H1 (cell line): ENCODE measurements around the gene ENAH. TPM values are rescaled to one million over a fixed set of nuclear protein-coding genes. Genes with fewer than 3 reads are reported as not detected.

ENCODE experiments used
- CTCF ChIA-PET: fragments of 300-600 bp; sonication (Branson Sonifier 250); formaldehyde crosslinking; loops from one replicate; lab custom pipeline; 2021; ENCODE audit not compliant: partially characterized antibody; lab: Charles Lee
- POLR2A ChIA-PET: fragments of 300-600 bp; sonication (Branson Sonifier 250); formaldehyde crosslinking; loops from one replicate; lab custom pipeline; 2021; ENCODE audit warnings: inconsistent platforms; ENCODE audit not compliant: partially characterized antibody; lab: Charles Lee
- DNase-seq, 2 experiments: peaks; one replicate each; pipeline versions ENCODE4 v3.0.0 to v3.0.0-alpha.2; 2010 to 2022; ENCODE audit warnings: low spot score in 2 of 2, low read depth in 1 of 2, mixed read lengths in 1 of 2
- FAIRE-seq: peaks from 2 replicates; lab custom pipeline; 2011; peaks lifted over from hg19 to GRCh38; lab: Jason Lieb, UNC
- H2AFZ ChIP-seq: 2 replicates; pipeline ENCODE4 v1.8.1; 2012; ENCODE audit warnings: low read length, inconsistent platforms
- H2AK5ac ChIP-seq: 2 replicates; pipeline ENCODE4 v1.6.1; 2013; ENCODE audit warnings: low read depth, low read length
- H2BK120ac ChIP-seq: replicated peaks from 2 replicates; pipeline ENCODE3; 2013; ENCODE audit warnings: low read depth, low read length, inconsistent platforms
- H2BK12ac ChIP-seq: 2 replicates; pipeline ENCODE4 v1.6.1; 2013; ENCODE audit warnings: low read depth, low read length
- H2BK15ac ChIP-seq: 2 replicates; pipeline ENCODE4 v1.6.1; 2013; ENCODE audit warnings: low read length
- H2BK20ac ChIP-seq: 2 replicates; pipeline ENCODE4 v1.6.1; 2013; ENCODE audit warnings: low read length
- H2BK5ac ChIP-seq: 2 replicates; pipeline ENCODE4 v1.6.1; 2013; ENCODE audit warnings: low read depth, low read length
- H3K14ac ChIP-seq: 2 replicates; pipeline ENCODE4 v1.6.1; 2013; ENCODE audit warnings: inconsistent platforms; ENCODE audit not compliant: insufficient read length
- H3K18ac ChIP-seq: 2 replicates; pipeline ENCODE4 v1.6.1; 2013; ENCODE audit warnings: low read length; ENCODE audit errors: extremely low read depth
- H3K23ac ChIP-seq: 2 replicates; pipeline ENCODE4 v1.6.1; 2013; ENCODE audit warnings: inconsistent platforms; ENCODE audit not compliant: insufficient read length
- H3K23me2 ChIP-seq: 2 replicates; pipeline ENCODE4 v1.6.1; 2013; ENCODE audit warnings: low read depth, low read length
- H3K27ac ChIP-seq: 2 replicates; pipeline ENCODE4 v1.6.1; 2011; ENCODE audit warnings: low read depth, low read length, inconsistent platforms
- H3K27me3 ChIP-seq, 4 experiments: replicated peaks in 1 of 4; 1 replicate in 1 of 4; 2 replicates in 3 of 4; pipeline versions ENCODE4 v1.6.1 to v1.8.1; 2011 to 2013; ENCODE audit warnings: low read length in 3 of 4, mild to moderate bottlenecking in 3 of 4, inconsistent platforms in 2 of 4, mixed read lengths in 2 of 4, moderate library complexity in 1 of 4; ENCODE audit not compliant: control insufficient read depth in 3 of 4, insufficient read depth in 3 of 4; ENCODE audit errors: extremely low read depth in 1 of 4
- H3K36me3 ChIP-seq, 4 experiments: 2 replicates each; pipeline versions ENCODE4 v1.6.1 to v1.8.1; 2011 to 2013; ENCODE audit warnings: mild to moderate bottlenecking in 4 of 4, low read length in 3 of 4, moderate library complexity in 2 of 4, control low read depth in 1 of 4, inconsistent platforms in 1 of 4; ENCODE audit not compliant: insufficient read depth in 4 of 4, control insufficient read depth in 2 of 4
- H3K4ac ChIP-seq: replicated peaks from 2 replicates; pipeline ENCODE3; 2013; ENCODE audit warnings: low read length, low read depth, mixed read lengths, inconsistent platforms; ENCODE audit not compliant: insufficient read length
- H3K4me1 ChIP-seq, 4 experiments: replicated peaks in 1 of 4; 1 replicate in 1 of 4; 2 replicates in 3 of 4; pipeline versions ENCODE4 v1.6.1 to v1.8.1; 2011 to 2013; ENCODE audit warnings: low read length in 3 of 4, inconsistent platforms in 2 of 4, mixed read lengths in 1 of 4; ENCODE audit not compliant: insufficient read depth in 4 of 4, control insufficient read depth in 3 of 4
- H3K4me2 ChIP-seq, 2 experiments: 2 replicates each; pipeline versions ENCODE4 v1.6.1 to v1.8.1; 2011 to 2013; ENCODE audit warnings: low read depth in 2 of 2, low read length in 2 of 2, control low read depth in 1 of 2, inconsistent platforms in 1 of 2, mild to moderate bottlenecking in 1 of 2; ENCODE audit not compliant: insufficient read depth in 1 of 2
- H3K4me3 ChIP-seq, 4 experiments: fragments of 200-600, 300-600 bp in 1 of 4; sonication (generic), shearing (Covaris generic), sonication (Bioruptor Twin) in 1 of 4; 2 replicates each; pipeline versions ENCODE4 v1.5.1 to v1.8.1; 2011 to 2016; ENCODE audit warnings: low read length in 4 of 4, low read depth in 3 of 4, control low read depth in 2 of 4, inconsistent platforms in 2 of 4, mild to moderate bottlenecking in 2 of 4, mixed read lengths in 1 of 4, moderate library complexity in 1 of 4; ENCODE audit not compliant: insufficient read depth in 2 of 4; ENCODE audit errors: extremely low read depth in 1 of 4
- H3K56ac ChIP-seq: replicated peaks from 2 replicates; pipeline ENCODE3; 2013; ENCODE audit warnings: low read depth, mild to moderate bottlenecking, mixed read lengths, low read length, inconsistent platforms; ENCODE audit not compliant: insufficient read length
- H3K79me1 ChIP-seq: 2 replicates; pipeline ENCODE4 v1.6.1; 2013; ENCODE audit warnings: low read depth, low read length, control low read depth
- H3K79me2 ChIP-seq, 2 experiments: 2 replicates each; pipeline versions ENCODE4 v1.6.1 to v1.8.1; 2012 to 2013; ENCODE audit warnings: low read length in 2 of 2, mild to moderate bottlenecking in 2 of 2, inconsistent platforms in 1 of 2; ENCODE audit not compliant: insufficient read depth in 2 of 2, control insufficient read depth in 1 of 2
- H3K9ac ChIP-seq, 4 experiments: replicated peaks in 1 of 4; 1 replicate in 1 of 4; 2 replicates in 3 of 4; pipeline versions ENCODE4 v1.6.1 to v1.8.1; 2011 to 2013; ENCODE audit warnings: low read depth in 3 of 4, low read length in 3 of 4, control low read depth in 2 of 4, mild to moderate bottlenecking in 2 of 4, moderate library complexity in 2 of 4, inconsistent platforms in 1 of 4; ENCODE audit errors: extremely low read depth in 1 of 4
- H3K9me3 ChIP-seq, 2 experiments: 2 replicates each; pipeline versions ENCODE4 v1.6.1 to v1.8.1; 2012 to 2013; ENCODE audit warnings: mild to moderate bottlenecking in 2 of 2, moderate library complexity in 2 of 2, control low read depth in 1 of 2, inconsistent platforms in 1 of 2, low read depth in 1 of 2, low read length in 1 of 2, mixed read lengths in 1 of 2; ENCODE audit not compliant: insufficient read depth in 2 of 2
- H4K20me1 ChIP-seq, 2 experiments: replicated peaks in 1 of 2; 2 replicates each; pipeline versions ENCODE3 to v1.8.1; 2011 to 2013; ENCODE audit warnings: inconsistent platforms in 2 of 2, low read length in 2 of 2, mild to moderate bottlenecking in 1 of 2; ENCODE audit not compliant: insufficient read depth in 2 of 2, control insufficient read depth in 1 of 2
- H4K5ac ChIP-seq: 2 replicates; pipeline ENCODE4 v1.6.1; 2013; ENCODE audit warnings: low read length, low read depth, mixed read lengths, inconsistent platforms; ENCODE audit not compliant: insufficient read length
- H4K8ac ChIP-seq: 2 replicates; pipeline ENCODE4 v1.8.0; 2013; ENCODE audit warnings: mild to moderate bottlenecking, moderate library complexity, low read length, inconsistent platforms; ENCODE audit not compliant: insufficient read depth; ENCODE audit errors: extremely low read depth
- H4K91ac ChIP-seq: replicated peaks from 2 replicates; pipeline ENCODE3; 2013; ENCODE audit warnings: low read length, mixed read lengths, inconsistent platforms; ENCODE audit not compliant: insufficient read length
- ASH2L ChIP-seq: fragments of 200-600, 300-600 bp; sonication (generic); IDR thresholded peaks from one replicate; pipeline ENCODE4 v1.7.1; 2017; ENCODE audit warnings: low read length
- CBX5 ChIP-seq: fragments of 300-800, 300-1000 bp; sonication (generic); IDR thresholded peaks from 2 replicates; pipeline ENCODE4 v1.7.1; 2016; ENCODE audit warnings: antibody characterized with exemption, low read length, low read depth
- CBX8 ChIP-seq: fragments of 300-800, 300-1000 bp; sonication (generic); IDR thresholded peaks from 2 replicates; pipeline ENCODE4 v1.7.1; 2016; ENCODE audit warnings: low read depth, low read length, borderline replicate concordance
- CEBPB ChIP-seq: IDR thresholded peaks from 2 replicates; pipeline ENCODE4 v1.6.1; 2012; ENCODE audit warnings: low read depth, low read length
- CHD1 ChIP-seq: IDR thresholded peaks from 2 replicates; pipeline ENCODE4 v1.6.1; 2012; ENCODE audit warnings: low read depth, low read length, improper control_type of control experiment
- CTCF ChIP-seq, 3 experiments: IDR thresholded peaks; 1 replicate in 2 of 3; 2 replicates in 1 of 3; pipeline versions ENCODE4 v1.5.1 to v1.6.1; 2011; ENCODE audit warnings: low read length in 3 of 3, mild to moderate bottlenecking in 3 of 3, inconsistent platforms in 2 of 3, low read depth in 1 of 3, moderate library complexity in 1 of 3; ENCODE audit not compliant: insufficient read depth in 1 of 3; ENCODE audit errors: control extremely low read depth in 1 of 3
- EZH2 ChIP-seq: fragments of 200-600 bp; sonication (generic); IDR thresholded peaks from 2 replicates; pipeline ENCODE4 v1.7.1; 2012; ENCODE audit warnings: low read depth, mild to moderate bottlenecking, moderate library complexity, low read length, inconsistent platforms; ENCODE audit not compliant: severe bottlenecking
- SP4 ChIP-seq: IDR thresholded peaks from 2 replicates; pipeline ENCODE4 v1.6.1; 2012; ENCODE audit warnings: low read length, inconsistent platforms
- WGBS, 2 experiments: shearing (Covaris generic) in 1 of 2; methylation state at CpG; one replicate each; pipeline versions ENCODE4 v1.1.6 to v1.1.7; 2013 to 2015; ENCODE audit warnings: low lambda C conversion rate in 2 of 2, mixed read lengths in 2 of 2, inconsistent platforms in 1 of 2, low coverage in 1 of 2, missing lambda C conversion rate in 1 of 2; ENCODE audit not compliant: insufficient replicate concordance in 2 of 2, insufficient coverage in 1 of 2, insufficient read length in 1 of 2; ENCODE audit errors: extremely low coverage in 1 of 2, missing lambda C conversion rate in 1 of 2; 5-methylcytosine and 5-hydroxymethylcytosine counted together
- polyA plus RNA-seq, 7 experiments: library from polyadenylated mRNA; depleted of rRNA in 3 of 7; stranded (reverse) in 5 of 7; unstranded in 2 of 7; fragments of >200 nt in 5 of 7; fragments of 200-250 nt in 2 of 7; gene quantifications; 1 replicate in 5 of 7; 2 replicates in 1 of 7; 4 replicates in 1 of 7; pipeline versions ENCODE4 v1.2.1 to v1.2.3, GENCODE V29; 2011 to 2013; ENCODE audit warnings: missing spikeins in 2 of 7, mixed read lengths in 2 of 7
- total RNA-seq: library from RNA; stranded (reverse); fragmentation: NEBNext Ultra II Directional; extraction: Animal tissue kit (Norgen Biotek cat#: 25700); gene quantifications from 2 replicates; pipeline ENCODE4 v1.2.1, GENCODE V29; 2021

ENAH gene
- total and polyA plus RNA-seq, 2 of the 8 experiments (the other 6 are each of a cell fraction or from before 2014, with no cell fraction given), result 39.1 to 335 TPM

GRCh38 chr1:225534135-225534534, 118.8 kb downstream of the ENAH start:
- Histone ChIP-seq H3K9me3 (no peaks in the 10 kb centered on the region), H2BK120ac (no peak overlapping the region), H3K4ac (no peak overlapping the region), H2BK20ac (no peak overlapping the region), H3K14ac (no peak overlapping the region), H2AK5ac (no peak overlapping the region), H3K36me3 (peaks cover 0 to 13% (median 3%) of the 10 kb centered on the region in 4 experiments; a peak in 2 of 8 replicates), H2AFZ (no peak overlapping the region), H3K18ac (no peak overlapping the region), H3K56ac (no peak overlapping the region), H2BK15ac (no peak overlapping the region), H2BK12ac (no peak overlapping the region), H2BK5ac (no peak overlapping the region), H3K9ac (peak overlapping the region in 1 of 4 experiments; percentile 13; a peak in 1 of 7 replicates), H3K79me1 (no peaks in the 10 kb centered on the region; the same call in 1 of the 2 replicates), H3K4me1 (peaks cover 2 to 15% (median 7%) of the 10 kb centered on the region in 4 experiments; a peak in 4 of 7 replicates), H3K4me3 (no peak overlapping the region), H3K23ac (no peak overlapping the region), H3K23me2 (no peaks in the 10 kb centered on the region), H4K5ac (no peak overlapping the region), H4K20me1 (peaks cover 8 to 15% of the 10 kb centered on the region in 2 experiments), H3K79me2 (peaks cover 0 to 100% of the 10 kb centered on the region in 2 experiments; a peak in 3 of 4 replicates), H3K4me2 (no peak overlapping the region), H3K27ac (no peak overlapping the region), H4K91ac (no peak overlapping the region), H4K8ac (no peak overlapping the region), H3K27me3 (no peaks in the 10 kb centered on the region)
- WGBS, 2 experiments, result 82% methylated on average over 2 of the region's 2 CpGs; no CpG with 5 or more reads in 1 of the 2 experiments
- ChIA-PET CTCF (interaction anchor here (1.2 to 1.4 kb wide), 2 partner anchors 10 to 13 kb away, joined by 3 to 6 read pairs; no protein-coding TSS in a partner anchor), POLR2A (no interaction called here)
- TF ChIP-seq ASH2L (no peak), CEBPB (no peak), CHD1 (no peak), CBX5 (no peak), EZH2 (no peak), SP4 (no peak), CTCF (IDR thresholded peaks at IDR 0.05; ENCODE audit: control extremely low read depth in 1 of 3, insufficient read depth in 1 of 3, low read depth in 1 of 3, low read length in 3 of 3) (no peak), CBX8 (no peak)
- FAIRE-seq, result no peak
- DNase-seq, result no peak
